Effector memory CD8-positive, alpha-beta T cell (primary cell): ENCODE measurements around the gene PRKCB.

Source experiments
- ATAC-seq: fragments of 150-1000 bp; cut with Tn5 transposase; replicated peaks from 2 replicates; pipeline ENCODE4 v1.10.0; 2021; ENCODE audit warnings: mild to moderate bottlenecking, moderate library complexity
- DNase-seq, 3 experiments: peaks; one replicate each; pipeline ENCODE4 v3.0.0; 2021
- H3K27ac Mint-ChIP-seq, 2 donors: one replicate each; pipeline ENCODE4 v1.8.0; 2022; ENCODE audit warnings: mild to moderate bottlenecking in 2 of 2, mixed read lengths in 2 of 2, moderate library complexity in 2 of 2
- H3K27me3 Mint-ChIP-seq, 2 donors: one replicate each; pipeline ENCODE4 v1.8.0; 2022; ENCODE audit warnings: mixed read lengths in 2 of 2
- H3K36me3 Mint-ChIP-seq: one replicate; pipeline ENCODE4 v1.8.0; 2022; ENCODE audit warnings: mild to moderate bottlenecking, moderate library complexity, mixed read lengths; ENCODE audit not compliant: insufficient read depth
- H3K4me1 Mint-ChIP-seq, 2 donors: one replicate each; pipeline ENCODE4 v1.8.0; 2022; ENCODE audit warnings: low read depth in 2 of 2, mixed read lengths in 2 of 2
- H3K4me3 Mint-ChIP-seq, 2 donors: one replicate each; pipeline ENCODE4 v1.8.0; 2022; ENCODE audit warnings: mild to moderate bottlenecking in 2 of 2, mixed read lengths in 2 of 2, moderate library complexity in 2 of 2
- H3K9me3 Mint-ChIP-seq, 2 donors: one replicate each; pipeline ENCODE4 v1.8.0; 2022; ENCODE audit warnings: mixed read lengths in 2 of 2

Gene PRKCB

GRCh38 chr16:24069036-24069590 is 233.3 kb downstream of the PRKCB start:
- Mint-ChIP-seq H3K4me3 (no peak overlapping the region), H3K27ac (peak overlapping the region; percentile 8 to 56), H3K9me3 (no peaks in the 10 kb centered on the region), H3K27me3 (no peaks in the 10 kb centered on the region), H3K36me3 (peaks cover 16% of the 10 kb centered on the region), H3K4me1 (peaks cover 30 to 45% of the 10 kb centered on the region in 2 donors)
- no peak for DNase-seq
- ATAC-seq: no peak

- DNase-seq (peak in 1 of 3 experiments; percentile 7), ATAC-seq (peak; percentile 62)
- peak overlapping the region in 1 of 2 donors; percentile 17 for H3K27ac Mint-ChIP-seq
- H3K4me1 Mint-ChIP-seq: peaks cover 38 to 48% of the 10 kb centered on the region in 2 donors
- H3K36me3 Mint-ChIP-seq: peaks cover 19% of the 10 kb centered on the region
- H3K9me3 Mint-ChIP-seq: no peaks in the 10 kb centered on the region
- no peaks in the 10 kb centered on the region for H3K27me3 Mint-ChIP-seq
- H3K4me3 Mint-ChIP-seq: no peak overlapping the region
Observed at GRCh38 chr16:24070851-24071250, 235.1 kb downstream of the PRKCB start.

GRCh38 chr16:24071666-24072360 is 236.0 kb downstream of the PRKCB start:
- ATAC-seq (no peak), DNase-seq (no peak)
- peaks cover 44 to 54% of the 10 kb centered on the region in 2 donors for H3K4me1 Mint-ChIP-seq
- H3K27ac Mint-ChIP-seq: peak overlapping the region; percentile 89 to 93
- H3K27me3 Mint-ChIP-seq: no peaks in the 10 kb centered on the region
- H3K4me3 Mint-ChIP-seq: no peak overlapping the region
- no peaks in the 10 kb centered on the region for H3K9me3 Mint-ChIP-seq
- H3K36me3 Mint-ChIP-seq: peaks cover 19% of the 10 kb centered on the region

GRCh38 chr16:24073321-24073720 is 237.5 kb downstream of the PRKCB start:
- H3K27me3 Mint-ChIP-seq: no peaks in the 10 kb centered on the region
- H3K27ac Mint-ChIP-seq: peak overlapping the region; percentile 89 to 93
- H3K4me3 Mint-ChIP-seq: no peak overlapping the region
- DNase-seq (no peak), ATAC-seq (no peak)
- H3K9me3 Mint-ChIP-seq: no peaks in the 10 kb centered on the region
- H3K4me1 Mint-ChIP-seq: peaks cover 49 to 67% of the 10 kb centered on the region in 2 donors
- H3K36me3 Mint-ChIP-seq: peaks cover 16% of the 10 kb centered on the region

- Mint-ChIP-seq H3K27me3 (no peaks in the 10 kb centered on the region), H3K27ac (peak overlapping the region in 1 of 2 donors; percentile 89), H3K4me1 (peaks cover 48 to 76% of the 10 kb centered on the region in 2 donors), H3K9me3 (no peaks in the 10 kb centered on the region), H3K36me3 (peaks cover 20% of the 10 kb centered on the region), H3K4me3 (no peak overlapping the region)
- no peak for ATAC-seq
- no peak for DNase-seq
Observed at GRCh38 chr16:24074574-24074973, 238.8 kb downstream of the PRKCB start.

GRCh38 chr16:24075302-24075701 is 239.5 kb downstream of the PRKCB start:
- H3K27ac Mint-ChIP-seq: peak overlapping the region in 1 of 2 donors; percentile 87
- H3K4me1 Mint-ChIP-seq: peaks cover 47 to 77% of the 10 kb centered on the region in 2 donors
- no peak for ATAC-seq
- H3K27me3 Mint-ChIP-seq: no peaks in the 10 kb centered on the region
- DNase-seq: no peak
- H3K4me3 Mint-ChIP-seq: peak overlapping the region in 1 of 2 donors; percentile 48
- H3K36me3 Mint-ChIP-seq: peaks cover 16% of the 10 kb centered on the region
- H3K9me3 Mint-ChIP-seq: no peaks in the 10 kb centered on the region

GRCh38 chr16:24075931-24076716 is 240.3 kb downstream of the PRKCB start:
- peaks cover 42 to 73% of the 10 kb centered on the region in 2 donors for H3K4me1 Mint-ChIP-seq
- H3K9me3 Mint-ChIP-seq: no peaks in the 10 kb centered on the region
- H3K36me3 Mint-ChIP-seq: peaks cover 16% of the 10 kb centered on the region
- ATAC-seq (peak; percentile 54), DNase-seq (no peak)
- H3K27ac Mint-ChIP-seq: peak overlapping the region; percentile 44 to 87
- no peak overlapping the region for H3K4me3 Mint-ChIP-seq
- H3K27me3 Mint-ChIP-seq: no peaks in the 10 kb centered on the region

GRCh38 chr16:24077292-24077691 is 241.5 kb downstream of the PRKCB start:
- H3K36me3 Mint-ChIP-seq: peaks cover 16% of the 10 kb centered on the region
- no peaks in the 10 kb centered on the region for H3K9me3 Mint-ChIP-seq
- ATAC-seq: no peak
- H3K4me1 Mint-ChIP-seq: peaks cover 36 to 62% of the 10 kb centered on the region in 2 donors
- H3K27ac Mint-ChIP-seq: no peak overlapping the region
- H3K4me3 Mint-ChIP-seq: no peak overlapping the region
- no peak for DNase-seq
- H3K27me3 Mint-ChIP-seq: no peaks in the 10 kb centered on the region

GRCh38 chr16:24077966-24078365 is 242.2 kb downstream of the PRKCB start:
- DNase-seq (no peak), ATAC-seq (no peak)
- peaks cover 13% of the 10 kb centered on the region for H3K36me3 Mint-ChIP-seq
- H3K4me3 Mint-ChIP-seq: no peak overlapping the region
- peaks cover 30 to 55% of the 10 kb centered on the region in 2 donors for H3K4me1 Mint-ChIP-seq
- no peak overlapping the region for H3K27ac Mint-ChIP-seq
- H3K27me3 Mint-ChIP-seq: no peaks in the 10 kb centered on the region
- no peaks in the 10 kb centered on the region for H3K9me3 Mint-ChIP-seq

GRCh38 chr16:24085666-24086065 is 249.9 kb downstream of the PRKCB start:
- Mint-ChIP-seq H3K4me1 (peaks cover 4 to 13% of the 10 kb centered on the region in 2 donors), H3K36me3 (peaks cover 7% of the 10 kb centered on the region)

GRCh38 chr16:24087891-24088410 is 252.2 kb downstream of the PRKCB start:
- no peak for DNase-seq

More at GRCh38 chr16:24085666-24086065, 249.9 kb downstream of the PRKCB start:
- Mint-ChIP-seq H3K9me3 (peaks cover 0 to 5% of the 10 kb centered on the region in 2 donors), H3K27me3 (no peaks in the 10 kb centered on the region), H3K4me3 (no peak overlapping the region), H3K27ac (peak overlapping the region in 1 of 2 donors; percentile 86)
- no peak for ATAC-seq
- no peak for DNase-seq

GRCh38 chr16:24088767-24089166 is 253.0 kb downstream of the PRKCB start:
- ATAC-seq: no peak
- peaks cover 14% of the 10 kb centered on the region for H3K36me3 Mint-ChIP-seq

More at GRCh38 chr16:24087891-24088410, 252.2 kb downstream of the PRKCB start:
- H3K4me3 Mint-ChIP-seq: no peak overlapping the region
- ATAC-seq: no peak
- peaks cover 13 to 31% of the 10 kb centered on the region in 2 donors for H3K4me1 Mint-ChIP-seq
- H3K27me3 Mint-ChIP-seq: no peaks in the 10 kb centered on the region
- H3K36me3 Mint-ChIP-seq: peaks cover 11% of the 10 kb centered on the region
- H3K9me3 Mint-ChIP-seq: peaks cover 0 to 5% of the 10 kb centered on the region in 2 donors
- H3K27ac Mint-ChIP-seq: no peak overlapping the region

GRCh38 chr16:24091125-24091524 is 255.3 kb downstream of the PRKCB start:
- Mint-ChIP-seq H3K4me1 (peaks cover 10 to 25% of the 10 kb centered on the region in 2 donors), H3K27ac (peak overlapping the region in 1 of 2 donors; percentile 67), H3K4me3 (no peak overlapping the region), H3K9me3 (peaks cover 0 to 5% of the 10 kb centered on the region in 2 donors), H3K36me3 (peaks cover 36% of the 10 kb centered on the region), H3K27me3 (no peaks in the 10 kb centered on the region)
- ATAC-seq (no peak), DNase-seq (no peak)

More at GRCh38 chr16:24088767-24089166, 253.0 kb downstream of the PRKCB start:
- H3K4me3 Mint-ChIP-seq: no peak overlapping the region
- H3K27ac Mint-ChIP-seq: peak overlapping the region in 1 of 2 donors; percentile 33
- no peaks in the 10 kb centered on the region for H3K27me3 Mint-ChIP-seq
- DNase-seq: no peak
- H3K9me3 Mint-ChIP-seq: peaks cover 0 to 5% of the 10 kb centered on the region in 2 donors
- peaks cover 13 to 31% of the 10 kb centered on the region in 2 donors for H3K4me1 Mint-ChIP-seq
